ENCODE measurements around the gene TBC1D10A. TPM values are rescaled to one million over a fixed set of nuclear protein-coding genes. Genes with fewer than 3 reads are reported as not detected.
A peak's percentile ranks its signal among the peaks of the same experiment; 100 is the strongest.

Gene TBC1D10A
- total RNA-seq, 1 experiment from 2014 or later: 18.6 TPM

DNA sequence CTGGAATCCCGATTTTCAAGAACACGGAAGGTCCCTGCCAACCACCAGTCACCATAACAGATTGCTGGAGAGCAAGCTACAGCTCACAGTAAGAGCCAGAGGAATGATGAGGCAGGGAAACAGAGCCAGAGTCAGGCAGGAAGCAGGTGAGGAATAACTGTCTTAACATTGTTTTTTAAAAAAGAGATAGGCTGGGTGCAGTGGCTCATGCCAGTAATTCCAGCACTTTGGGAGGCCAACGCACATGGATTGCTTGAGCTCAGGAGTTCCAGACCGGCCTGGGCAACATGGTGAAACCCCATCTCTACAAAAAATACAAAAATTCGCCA, 24.0 kb downstream of the TBC1D10A start:
- H3K9ac ChIP-seq (ENCODE audit: low read length): peak overlapping the region; percentile 18; the same call in 1 of the 2 replicates
- no peak overlapping the region for H3K4me3 ChIP-seq (replicated peaks in 1 of 2; ENCODE audit: low read depth in 1 of 2, low read length in 2 of 2)
- ATAC-seq (no peak), DNase-seq (ENCODE audit: low read depth, low spot score) (no peak)
- CTCF ChIA-PET: no interaction called here
- H3K36me3 ChIP-seq (ENCODE audit: control insufficient read depth in 1 of 2, insufficient read depth in 2 of 2, low read length in 2 of 2): no peaks in the 10 kb centered on the region; a peak in 1 of 4 replicates
- TF ChIP-seq ELF1 (IDR thresholded peaks at IDR 0.05; ENCODE audit: borderline replicate concordance, low read depth) (no peak), ZNF274 (IDR thresholded peaks at IDR 0.05; ENCODE audit: low read depth, low read length) (no peak), EGR1 (IDR thresholded peaks at IDR 0.05; ENCODE audit: low read depth) (no peak), FOSL1 (IDR thresholded peaks at IDR 0.05; ENCODE audit: low read depth) (no peak), SP1 (IDR thresholded peaks at IDR 0.05; ENCODE audit: low read depth) (no peak), SRF (IDR thresholded peaks at IDR 0.05; ENCODE audit: low read depth) (no peak)
- TF ChIP-seq, protein P1, sequence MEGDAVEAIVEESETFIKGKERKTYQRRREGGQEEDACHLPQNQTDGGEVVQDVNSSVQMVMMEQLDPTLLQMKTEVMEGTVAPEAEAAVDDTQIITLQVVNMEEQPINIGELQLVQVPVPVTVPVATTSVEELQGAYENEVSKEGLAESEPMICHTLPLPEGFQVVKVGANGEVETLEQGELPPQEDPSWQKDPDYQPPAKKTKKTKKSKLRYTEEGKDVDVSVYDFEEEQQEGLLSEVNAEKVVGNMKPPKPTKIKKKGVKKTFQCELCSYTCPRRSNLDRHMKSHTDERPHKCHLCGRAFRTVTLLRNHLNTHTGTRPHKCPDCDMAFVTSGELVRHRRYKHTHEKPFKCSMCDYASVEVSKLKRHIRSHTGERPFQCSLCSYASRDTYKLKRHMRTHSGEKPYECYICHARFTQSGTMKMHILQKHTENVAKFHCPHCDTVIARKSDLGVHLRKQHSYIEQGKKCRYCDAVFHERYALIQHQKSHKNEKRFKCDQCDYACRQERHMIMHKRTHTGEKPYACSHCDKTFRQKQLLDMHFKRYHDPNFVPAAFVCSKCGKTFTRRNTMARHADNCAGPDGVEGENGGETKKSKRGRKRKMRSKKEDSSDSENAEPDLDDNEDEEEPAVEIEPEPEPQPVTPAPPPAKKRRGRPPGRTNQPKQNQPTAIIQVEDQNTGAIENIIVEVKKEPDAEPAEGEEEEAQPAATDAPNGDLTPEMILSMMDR (IDR thresholded peaks at IDR 0.05 in 2 of 3, conservative IDR thresholded peaks at IDR 0.05 in 1 of 3; ENCODE audit: borderline replicate concordance in 1 of 3, insufficient read depth in 1 of 3, low read depth in 2 of 3, low read length in 2 of 3): no peak
- H3K4me2 ChIP-seq (ENCODE audit: low read length): peak overlapping the region; percentile 55
- BruUV-seq (replicated peaks): no TSS peak
- no peak overlapping the region for H2AFZ ChIP-seq (ENCODE audit: low read depth, low read length, poor library complexity, severe bottlenecking)
- peak overlapping the region; percentile 50 for H3K27ac ChIP-seq (ENCODE audit: low read depth, low read length)
- no peaks in the 10 kb centered on the region for H4K20me1 ChIP-seq (ENCODE audit: insufficient read depth)
- POLR2A ChIA-PET: interaction anchor here (0.6 to 0.8 kb wide), 3 partner anchors 12 to 145 kb away, joined by 3 to 4 read pairs (median 3); partner anchors contain the start of gene TBC1D10A
- H3K79me2 ChIP-seq (ENCODE audit: insufficient read depth, low read length): no peaks in the 10 kb centered on the region
- RAD21 ChIA-PET (ENCODE audit: low non-redundant PET in 1 of 2, low total read pairs in 2 of 2, uncharacterized antibody in 2 of 2, unreplicated experiment in 2 of 2): no interaction called here
- peaks cover 74 to 81% of the 10 kb centered on the region in 2 experiments for H3K4me1 ChIP-seq (ENCODE audit: control insufficient read depth in 1 of 2, insufficient read depth in 2 of 2, low read length in 2 of 2)
- H3K9me2 ChIP-seq (ENCODE audit: insufficient read depth): no peaks in the 10 kb centered on the region
- intact Hi-C loops (cut with micrococcal nuclease): no loop called here
- H3K27me3 ChIP-seq (ENCODE audit: insufficient read depth, low read length): no peaks in the 10 kb centered on the region
- H3K9me3 ChIP-seq (ENCODE audit: control insufficient read depth in 1 of 2, insufficient read depth in 1 of 2, low read depth in 1 of 2, low read length in 2 of 2): no peaks in the 10 kb centered on the region

Measured in HCT116 (cell line).